ENCODE data around the gene STARD8.

The STARD8 gene

GRCh38 chrX:68692651-68693050, 45.2 kb downstream of the STARD8 start:
- FAIRE-seq, result no peak

GRCh38 chrX:68693481-68694434, 46.3 kb downstream of the STARD8 start:
- FAIRE-seq, result no peak

- FAIRE-seq, result no peak
These were observed 47.2 kb downstream of the STARD8 start for GRCh38 chrX:68694435-68695205.

GRCh38 chrX:68695206-68695845, 47.9 kb downstream of the STARD8 start:
- FAIRE-seq, result no peak

GRCh38 chrX:68696267-68696990, 49.0 kb downstream of the STARD8 start:
- FAIRE-seq, result no peak

GRCh38 chrX:68697036-68697435, 49.6 kb downstream of the STARD8 start:
- FAIRE-seq, result no peak

- no peak for FAIRE-seq
These were observed 50.1 kb downstream of the STARD8 start for GRCh38 chrX:68697465-68698125.

GRCh38 chrX:68698942-68699341, 51.5 kb downstream of the STARD8 start:
- no peak for FAIRE-seq

GRCh38 chrX:68699960-68700746, 52.7 kb downstream of the STARD8 start:
- FAIRE-seq, result no peak

GRCh38 chrX:68703369-68703768, 55.9 kb downstream of the STARD8 start:
- FAIRE-seq, result no peak

- FAIRE-seq, result no peak
These were observed 56.4 kb downstream of the STARD8 start for GRCh38 chrX:68703846-68704245.

GRCh38 chrX:68705986-68706385, 58.5 kb downstream of the STARD8 start:
- no peak for FAIRE-seq

GRCh38 chrX:68708503-68709290, 61.2 kb downstream of the STARD8 start:
- no peak for FAIRE-seq

GRCh38 chrX:68710870-68711576, 63.6 kb downstream of the STARD8 start:
- no peak for FAIRE-seq

GRCh38 chrX:68711845-68712244, 64.4 kb downstream of the STARD8 start:
- no peak for FAIRE-seq

- FAIRE-seq, result no peak
These were observed 67.4 kb downstream of the STARD8 start for GRCh38 chrX:68714856-68715255.

- no peak for FAIRE-seq
These were observed 69.7 kb downstream of the STARD8 start for GRCh38 chrX:68717196-68717595.

GRCh38 chrX:68717663-68718442, 70.4 kb downstream of the STARD8 start:
- FAIRE-seq, result no peak

- no peak for FAIRE-seq
These were observed 71.0 kb downstream of the STARD8 start for GRCh38 chrX:68718443-68718820.
